GM23338 (cell line): Measurements from ENCODE around the gene NPSR1. TPM values are rescaled to one million over a fixed set of nuclear protein-coding genes. Genes with fewer than 3 reads are reported as not detected.
A peak's percentile ranks its signal among the peaks of the same experiment; 100 is the strongest.

Source experiments
- ATAC-seq: fragments of 200-7000 bp; cut with Tn5 transposase; 3 replicates; pipeline ENCODE4 v1.9.1; 2020
- DNase-seq: peaks from one replicate; pipeline ENCODE4 v3.0.0-alpha.2; 2015; ENCODE audit warnings: low spot score
- H2AFZ ChIP-seq: fragments of 200-600 bp; sonication (generic); 2 replicates; pipeline ENCODE4 v1.8.0; 2016; ENCODE audit warnings: antibody characterized with exemption, mild to moderate bottlenecking, moderate library complexity
- H3F3A ChIP-seq: fragments of 200-600 bp; sonication (generic); replicated peaks from 2 replicates; pipeline ENCODE4 v1.8.0; 2017; ENCODE audit warnings: antibody characterized with exemption, mixed run types, low read depth
- H3K27ac ChIP-seq: fragments of 200-600 bp; sonication (generic); 2 replicates; pipeline ENCODE4 v1.6.1; 2016; ENCODE audit warnings: low read depth
- H3K27me3 ChIP-seq: fragments of 200-600 bp; sonication (generic); 2 replicates; pipeline ENCODE4 v1.8.0; 2016; ENCODE audit warnings: mild to moderate bottlenecking, mixed run types, moderate library complexity; ENCODE audit not compliant: insufficient read depth
- H3K36me3 ChIP-seq: fragments of 200-600 bp; sonication (generic); 2 replicates; pipeline ENCODE4 v1.8.0; 2016; ENCODE audit warnings: mild to moderate bottlenecking; ENCODE audit not compliant: insufficient read depth
- H3K4me1 ChIP-seq: fragments of 200-600 bp; sonication (generic); 2 replicates; pipeline ENCODE4 v1.8.0; 2016; ENCODE audit warnings: mild to moderate bottlenecking, moderate library complexity; ENCODE audit not compliant: insufficient read depth
- H3K4me2 ChIP-seq: fragments of 200-600 bp; sonication (generic); 2 replicates; pipeline ENCODE4 v1.7.1; 2017; ENCODE audit warnings: mixed run types
- H3K4me3 ChIP-seq: fragments of 200-600 bp; sonication (generic); 2 replicates; pipeline ENCODE4 v1.6.1; 2016; ENCODE audit warnings: mixed run types
- H3K79me2 ChIP-seq: fragments of 200-600 bp; sonication (generic); replicated peaks from 2 replicates; pipeline ENCODE4 v1.8.0; 2017; ENCODE audit warnings: mild to moderate bottlenecking; ENCODE audit not compliant: insufficient read depth
- H3K9me2 ChIP-seq: fragments of 200-600 bp; sonication (generic); 2 replicates; pipeline ENCODE4 v1.8.0; 2017; ENCODE audit not compliant: insufficient read depth
- H4K20me1 ChIP-seq: fragments of 200-600 bp; sonication (generic); replicated peaks from 2 replicates; pipeline ENCODE4 v1.8.0; 2017; ENCODE audit warnings: mild to moderate bottlenecking; ENCODE audit not compliant: insufficient read depth
- H3K27ac Mint-ChIP-seq: 2 replicates; pipeline ENCODE4 v1.8.0; 2020; ENCODE audit warnings: inconsistent platforms, mild to moderate bottlenecking, moderate library complexity, mixed read lengths
- H3K27me3 Mint-ChIP-seq: 3 replicates; pipeline ENCODE4 v1.8.0; 2022; ENCODE audit warnings: low read depth, mild to moderate bottlenecking, moderate library complexity, mixed read lengths, inconsistent platforms; ENCODE audit not compliant: insufficient read depth, poor library complexity
- H3K36me3 Mint-ChIP-seq: 3 replicates; pipeline ENCODE4 v1.8.0; 2021; ENCODE audit warnings: low read depth, mild to moderate bottlenecking, inconsistent platforms, moderate library complexity, mixed read lengths
- H3K4me1 Mint-ChIP-seq: 3 replicates; pipeline ENCODE4 v1.8.0; 2020; ENCODE audit warnings: mild to moderate bottlenecking, inconsistent platforms, mixed read lengths
- H3K4me3 Mint-ChIP-seq: 3 replicates; pipeline ENCODE4 v1.8.0; 2021; ENCODE audit warnings: moderate library complexity, mild to moderate bottlenecking, inconsistent platforms, mixed read lengths
- H3K9me3 Mint-ChIP-seq: 3 replicates; pipeline ENCODE4 v1.8.0; 2020; ENCODE audit warnings: moderate library complexity, mild to moderate bottlenecking, inconsistent platforms, mixed read lengths
- CREB1 ChIP-seq: fragments of 250-450 bp; sonication (Bioruptor Pico); IDR thresholded peaks from 2 replicates; pipeline ENCODE4 v1.5.0; 2020; ENCODE audit warnings: low read depth, mild to moderate bottlenecking, moderate library complexity
- EZH2 ChIP-seq: fragments of 200-600 bp; sonication (generic); IDR thresholded peaks from one replicate; pipeline ENCODE4 v1.8.0; 2017; ENCODE audit warnings: antibody characterized with exemption, mild to moderate bottlenecking, low read depth; ENCODE audit not compliant: unreplicated experiment
- EZH2phosphoT487 ChIP-seq: fragments of 200-600 bp; sonication (generic); IDR thresholded peaks from one replicate; pipeline ENCODE4 v1.8.1; 2018; ENCODE audit warnings: antibody characterized with exemption; ENCODE audit not compliant: unreplicated experiment
- JUNB ChIP-seq: IDR thresholded peaks from one replicate; pipeline ENCODE4 v1.6.1; 2016; ENCODE audit warnings: antibody characterized with exemption; ENCODE audit not compliant: unreplicated experiment
- NANOG ChIP-seq: IDR thresholded peaks from 2 replicates; pipeline ENCODE4 v1.6.1; 2016; ENCODE audit warnings: antibody characterized with exemption, borderline replicate concordance
- POLR2AphosphoS5 ChIP-seq: IDR thresholded peaks from 2 replicates; pipeline ENCODE4 v1.6.1; 2016; ENCODE audit warnings: antibody characterized with exemption, low read depth
- STAT1 ChIP-seq: IDR thresholded peaks from one replicate; pipeline ENCODE4 v1.6.1; 2016; ENCODE audit warnings: antibody characterized with exemption; ENCODE audit not compliant: unreplicated experiment
- ZNF114 ChIP-seq: fragments of 250-450 bp; sonication (Bioruptor Pico); IDR thresholded peaks from 2 replicates; pipeline ENCODE4 v1.5.0; 2020; ENCODE audit warnings: mild to moderate bottlenecking, moderate library complexity
- polyA plus RNA-seq: library from polyadenylated mRNA; unstranded; fragments of >200 nt; fragmentation: Nextera tagmentation; extraction: Ambion mirVana; gene quantifications from 2 replicates; pipeline ENCODE4 v1.2.1, GENCODE V29; 2016
- total RNA-seq: library from RNA; depleted of rRNA; stranded (reverse); fragments of >200 nt; shearing (Covaris generic); gene quantifications from 2 replicates; pipeline ENCODE4 v1.2.3, GENCODE V29; 2014
- TF ChIP-seq, protein P1 (sequence below), 2 experiments: fragments of 200-600 bp in 1 of 2; sonication (generic) in 1 of 2; conservative IDR thresholded peaks; 2 replicates each; pipeline versions ENCODE4 v1.5.1 to v1.6.1; 2016 to 2017; ENCODE audit warnings: antibody characterized with exemption in 2 of 2, low read depth in 2 of 2, mild to moderate bottlenecking in 2 of 2, moderate library complexity in 1 of 2
- TF ChIP-seq, protein P2 (sequence below): IDR thresholded peaks from 2 replicates; pipeline ENCODE4 v1.6.1; 2016; ENCODE audit warnings: antibody characterized with exemption

The NPSR1 gene
- total and polyA plus RNA-seq, 2 experiments from 2014 or later: not detected

DNA sequence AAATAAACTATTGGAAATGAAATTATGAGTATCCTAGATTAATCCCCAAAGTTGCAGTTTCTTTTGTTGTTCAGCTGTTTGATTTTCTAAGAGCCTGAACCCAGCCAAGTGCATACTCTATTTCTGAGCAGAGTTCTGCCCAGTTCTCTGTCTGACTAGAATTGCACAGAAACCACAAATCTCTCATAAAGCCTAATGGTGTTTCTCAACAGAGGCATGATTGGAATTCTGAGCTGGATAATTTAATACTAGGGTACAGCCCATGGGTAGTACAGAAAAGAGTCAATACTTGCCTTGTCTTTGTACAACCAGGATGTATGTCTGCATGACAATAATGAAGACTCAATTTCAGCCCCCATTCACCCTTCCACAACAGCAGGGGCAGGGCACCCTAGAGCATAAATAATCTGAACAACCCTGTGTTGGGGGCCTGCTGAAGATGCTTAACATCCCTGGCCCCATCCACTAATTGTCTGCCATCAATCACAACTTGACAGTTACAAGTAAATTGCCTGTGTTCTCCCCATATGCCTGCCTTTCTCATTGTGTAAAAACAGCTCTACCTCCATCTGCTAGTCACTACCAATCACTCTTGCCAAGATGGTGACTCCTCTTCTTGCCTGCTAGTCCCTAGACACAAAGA, 114.4 kb downstream of the NPSR1 start:
- H3K4me1 Mint-ChIP-seq: peaks cover 4% of the 10 kb centered on the region; the same call in 2 of the 3 replicates
- H3K36me3 Mint-ChIP-seq: no peaks in the 10 kb centered on the region
- Histone ChIP-seq H3K4me1 (peaks cover 7% of the 10 kb centered on the region), H3F3A (no peaks in the 10 kb centered on the region), H3K79me2 (no peaks in the 10 kb centered on the region), H3K4me2 (no peak overlapping the region), H3K27ac (no peak overlapping the region), H4K20me1 (no peaks in the 10 kb centered on the region), H3K9me2 (no peaks in the 10 kb centered on the region; the same call in 1 of the 2 replicates), H2AFZ (no peak overlapping the region), H3K4me3 (no peak overlapping the region), H3K36me3 (no peaks in the 10 kb centered on the region), H3K27me3 (no peaks in the 10 kb centered on the region)
- no peak for TF ChIP-seq EZH2
- no peak overlapping the region for H3K27ac Mint-ChIP-seq
- H3K4me3 Mint-ChIP-seq: no peak overlapping the region
- DNase-seq (no peak), ATAC-seq (no peak)
- no peaks in the 10 kb centered on the region for H3K9me3 Mint-ChIP-seq
- H3K27me3 Mint-ChIP-seq: peaks cover 4% of the 10 kb centered on the region

DNA sequence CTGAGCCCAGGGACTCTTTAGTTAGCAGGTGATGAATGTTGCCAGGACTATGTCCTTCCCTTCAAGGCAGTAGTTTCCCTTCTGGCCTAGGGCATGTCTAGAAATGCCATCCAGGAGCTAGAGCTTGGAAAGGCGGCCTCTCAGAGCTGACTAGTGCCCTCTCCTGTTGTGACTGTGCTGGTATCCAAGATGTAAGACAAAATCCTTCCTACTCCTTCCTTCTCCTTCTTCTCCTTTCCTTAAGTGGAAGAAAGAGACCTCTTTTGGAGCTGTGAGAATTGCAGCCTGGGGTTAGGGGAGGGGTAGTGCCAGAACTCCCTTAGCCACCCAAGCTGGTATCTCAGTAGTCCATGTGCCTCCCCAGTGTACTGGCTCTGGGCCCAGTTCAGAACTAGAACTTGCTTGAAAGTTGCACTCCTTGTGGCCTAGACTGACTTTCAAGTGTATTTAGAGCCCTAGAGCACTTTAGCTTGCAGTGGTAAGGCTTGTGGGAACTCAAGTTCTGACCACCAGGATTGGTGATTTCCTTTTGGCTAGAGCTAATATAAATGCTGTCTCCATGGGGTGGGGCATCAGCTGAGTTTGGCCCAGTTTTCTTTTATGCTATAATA, 118.8 kb downstream of the NPSR1 start:
- TF ChIP-seq, protein P1, sequence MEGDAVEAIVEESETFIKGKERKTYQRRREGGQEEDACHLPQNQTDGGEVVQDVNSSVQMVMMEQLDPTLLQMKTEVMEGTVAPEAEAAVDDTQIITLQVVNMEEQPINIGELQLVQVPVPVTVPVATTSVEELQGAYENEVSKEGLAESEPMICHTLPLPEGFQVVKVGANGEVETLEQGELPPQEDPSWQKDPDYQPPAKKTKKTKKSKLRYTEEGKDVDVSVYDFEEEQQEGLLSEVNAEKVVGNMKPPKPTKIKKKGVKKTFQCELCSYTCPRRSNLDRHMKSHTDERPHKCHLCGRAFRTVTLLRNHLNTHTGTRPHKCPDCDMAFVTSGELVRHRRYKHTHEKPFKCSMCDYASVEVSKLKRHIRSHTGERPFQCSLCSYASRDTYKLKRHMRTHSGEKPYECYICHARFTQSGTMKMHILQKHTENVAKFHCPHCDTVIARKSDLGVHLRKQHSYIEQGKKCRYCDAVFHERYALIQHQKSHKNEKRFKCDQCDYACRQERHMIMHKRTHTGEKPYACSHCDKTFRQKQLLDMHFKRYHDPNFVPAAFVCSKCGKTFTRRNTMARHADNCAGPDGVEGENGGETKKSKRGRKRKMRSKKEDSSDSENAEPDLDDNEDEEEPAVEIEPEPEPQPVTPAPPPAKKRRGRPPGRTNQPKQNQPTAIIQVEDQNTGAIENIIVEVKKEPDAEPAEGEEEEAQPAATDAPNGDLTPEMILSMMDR (conservative IDR thresholded peaks at IDR 0.05; ENCODE audit: low read depth in 2 of 2): peak; percentile 17 to 48; a peak in 3 of 4 replicates
- TF ChIP-seq NANOG: no peak

DNA sequence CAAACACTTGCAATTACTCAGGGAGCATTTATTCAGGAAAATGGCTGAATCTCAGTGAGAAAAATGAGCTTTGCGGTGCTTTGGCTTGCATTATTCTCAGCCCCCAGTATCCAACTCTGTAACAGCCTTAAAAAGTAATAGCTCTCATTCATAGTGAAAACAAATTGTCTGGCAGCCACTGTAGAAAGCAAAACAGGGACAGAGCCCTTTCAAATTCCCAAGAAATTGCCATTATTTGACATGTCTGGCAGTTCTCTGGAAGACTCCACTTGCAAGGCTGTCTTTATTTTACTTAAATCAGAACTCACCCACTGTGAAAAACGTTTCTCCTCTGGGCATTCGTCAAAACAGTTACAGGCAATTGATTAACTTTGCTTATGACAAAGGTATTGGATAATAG, 122.5 kb downstream of the NPSR1 start:
- DNase-seq (no peak), ATAC-seq (no peak)
- peaks cover 2% of the 10 kb centered on the region for H3K27me3 Mint-ChIP-seq
- no peak overlapping the region for H3K4me2 ChIP-seq
- TF ChIP-seq ZNF114 (no peak), JUNB (no peak), NANOG (no peak), POLR2AphosphoS5 (no peak), CREB1 (CRISPR knock-in tag) (no peak), EZH2phosphoT487 (no peak), EZH2 (no peak), STAT1 (no peak)
- TF ChIP-seq, protein P1 (conservative IDR thresholded peaks at IDR 0.05; ENCODE audit: low read depth in 2 of 2): no peak
- TF ChIP-seq, protein P2, sequence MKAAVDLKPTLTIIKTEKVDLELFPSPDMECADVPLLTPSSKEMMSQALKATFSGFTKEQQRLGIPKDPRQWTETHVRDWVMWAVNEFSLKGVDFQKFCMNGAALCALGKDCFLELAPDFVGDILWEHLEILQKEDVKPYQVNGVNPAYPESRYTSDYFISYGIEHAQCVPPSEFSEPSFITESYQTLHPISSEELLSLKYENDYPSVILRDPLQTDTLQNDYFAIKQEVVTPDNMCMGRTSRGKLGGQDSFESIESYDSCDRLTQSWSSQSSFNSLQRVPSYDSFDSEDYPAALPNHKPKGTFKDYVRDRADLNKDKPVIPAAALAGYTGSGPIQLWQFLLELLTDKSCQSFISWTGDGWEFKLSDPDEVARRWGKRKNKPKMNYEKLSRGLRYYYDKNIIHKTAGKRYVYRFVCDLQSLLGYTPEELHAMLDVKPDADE: no peak
- no peak overlapping the region for H3K27ac Mint-ChIP-seq
- H4K20me1 ChIP-seq: no peaks in the 10 kb centered on the region
- H3K4me1 Mint-ChIP-seq: peaks cover 13% of the 10 kb centered on the region
- H3K27me3 ChIP-seq: no peaks in the 10 kb centered on the region
- H3K36me3 ChIP-seq: no peaks in the 10 kb centered on the region
- no peaks in the 10 kb centered on the region for H3F3A ChIP-seq
- H3K4me1 ChIP-seq: peaks cover 15% of the 10 kb centered on the region
- H2AFZ ChIP-seq: peak overlapping the region; percentile 35; the same call in 1 of the 2 replicates
- no peaks in the 10 kb centered on the region for H3K36me3 Mint-ChIP-seq
- no peak overlapping the region for H3K4me3 ChIP-seq
- no peak overlapping the region for H3K27ac ChIP-seq
- no peaks in the 10 kb centered on the region for H3K79me2 ChIP-seq
- H3K9me3 Mint-ChIP-seq: peaks cover 8% of the 10 kb centered on the region
- H3K4me3 Mint-ChIP-seq: no peak overlapping the region
- H3K9me2 ChIP-seq: no peaks in the 10 kb centered on the region; the same call in none of the 2 replicates

More for the DNA sequence above, 118.8 kb downstream of the NPSR1 start:
- no peak overlapping the region for H3K27ac Mint-ChIP-seq
- no peaks in the 10 kb centered on the region for H3K36me3 Mint-ChIP-seq
- H3K4me1 Mint-ChIP-seq: peaks cover 13% of the 10 kb centered on the region
- Histone ChIP-seq H3K27ac (no peak overlapping the region), H3K4me2 (peak overlapping the region; percentile 31; the same call in 1 of the 2 replicates), H3K4me1 (peaks cover 15% of the 10 kb centered on the region), H3K79me2 (no peaks in the 10 kb centered on the region), H3F3A (no peaks in the 10 kb centered on the region), H3K4me3 (no peak overlapping the region), H3K36me3 (no peaks in the 10 kb centered on the region), H3K9me2 (no peaks in the 10 kb centered on the region; the same call in 1 of the 2 replicates), H4K20me1 (no peaks in the 10 kb centered on the region), H2AFZ (peak overlapping the region; percentile 95), H3K27me3 (no peaks in the 10 kb centered on the region)
- H3K4me3 Mint-ChIP-seq: no peak overlapping the region
- ATAC-seq: peak; percentile 27; the same call in 2 of the 3 replicates
- H3K9me3 Mint-ChIP-seq: no peaks in the 10 kb centered on the region
- H3K27me3 Mint-ChIP-seq: peaks cover 2% of the 10 kb centered on the region
- DNase-seq: no peak
